Panc1 (cell line): ENCODE measurements around the gene SMURF1. TPM values are rescaled to one million over a fixed set of nuclear protein-coding genes. Genes with fewer than 3 reads are reported as not detected.

ENCODE experiments used
- ATAC-seq: fragments of 200-7000 bp; cut with Tn5 transposase; 2 replicates; pipeline ENCODE4 v1.9.1; 2020; ENCODE audit warnings: mild to moderate bottlenecking, moderate library complexity
- BruUV-seq: library from RNA; stranded (reverse); fragments of 400-500 nt; replicated peaks from 2 replicates; lab custom pipeline; 2021; lab: Mats Ljungman, UMichigan
- CTCF ChIA-PET: fragments of 300-600 bp; sonication (Branson Sonifier 250); formaldehyde crosslinking; loops from one replicate; lab custom pipeline; 2022; ENCODE audit warnings: antibody characterized with exemption; lab: Charles Lee
- POLR2A ChIA-PET: fragments of 300-600 bp; sonication (Branson Sonifier 250); formaldehyde crosslinking; loops from one replicate; lab custom pipeline; 2022; ENCODE audit warnings: antibody characterized with exemption; lab: Charles Lee
- DNase-seq: peaks from one replicate; pipeline ENCODE4 v3.0.0-alpha.2; 2010; ENCODE audit warnings: low read depth, low spot score
- H3K27ac ChIP-seq: 2 replicates; pipeline ENCODE4 v1.5.1; 2011; ENCODE audit warnings: mild to moderate bottlenecking, low read length, inconsistent platforms
- H3K27me3 ChIP-seq: fragments of 200-500 bp; sonication (Bioruptor generic); 2 replicates; pipeline ENCODE4 v1.6.0; 2014; ENCODE audit warnings: low read length, inconsistent platforms; ENCODE audit not compliant: control insufficient read depth, insufficient read depth
- H3K36me3 ChIP-seq: fragments of 200-500 bp; sonication (Bioruptor generic); 2 replicates; pipeline ENCODE4 v1.5.1; 2014; ENCODE audit warnings: inconsistent platforms, mild to moderate bottlenecking, low read length, moderate library complexity; ENCODE audit not compliant: control insufficient read depth, insufficient read depth
- H3K4me1 ChIP-seq: 2 replicates; pipeline ENCODE4 v1.5.1; 2011; ENCODE audit warnings: inconsistent platforms, mild to moderate bottlenecking, low read length, moderate library complexity; ENCODE audit not compliant: control insufficient read depth, insufficient read depth
- H3K4me3 ChIP-seq, 2 experiments: 2 replicates each; pipeline ENCODE4 v1.5.1; 2011 to 2012; ENCODE audit warnings: low read depth in 2 of 2, low read length in 2 of 2, mild to moderate bottlenecking in 2 of 2, inconsistent platforms in 1 of 2, moderate library complexity in 1 of 2
- H3K9me3 ChIP-seq: fragments of 200-500 bp; sonication (Bioruptor generic); 2 replicates; pipeline ENCODE4 v1.5.1; 2014; ENCODE audit warnings: low read depth, mild to moderate bottlenecking, inconsistent platforms, low read length, moderate library complexity; ENCODE audit not compliant: control insufficient read depth, insufficient read depth
- POLR2AphosphoS5 ChIP-seq: IDR thresholded peaks from 2 replicates; pipeline ENCODE4 v1.6.1; 2012; ENCODE audit warnings: mild to moderate bottlenecking, low read depth, low read length, moderate library complexity
- SIN3A ChIP-seq: IDR thresholded peaks from 2 replicates; pipeline ENCODE4 v1.6.1; 2012; ENCODE audit warnings: low read depth, mild to moderate bottlenecking, low read length, moderate library complexity, borderline replicate concordance; ENCODE audit not compliant: insufficient read depth
- TCF7L2 ChIP-seq: IDR thresholded peaks from 2 replicates; pipeline ENCODE4 v1.6.1; 2011; ENCODE audit warnings: mild to moderate bottlenecking, low read depth, low read length, inconsistent platforms
- in situ Hi-C: cut with HindIII; loops from 2 replicates; pipeline ENCODE4 v1.10.0; 2016; ENCODE audit warnings: low sequenced_read_pairs, low pct_unique_long_range_greater_than_20kb
- intact Hi-C: fragments of 100-400 bp; cut with micrococcal nuclease; formaldehyde crosslinking; loops from one replicate; pipeline ENCODE4 v1.10.0; 2022; ENCODE audit not compliant: unreplicated experiment
- total RNA-seq: library from RNA; stranded (reverse); gene quantifications from one replicate; pipeline ENCODE4 v1.2.1, GENCODE V29; 2021; ENCODE audit not compliant: unreplicated experiment
- TF ChIP-seq, protein P1 (sequence below): fragments of 450-650 bp; IDR thresholded peaks from 2 replicates; pipeline ENCODE4 v1.5.1; 2017; ENCODE audit warnings: mild to moderate bottlenecking
- TF ChIP-seq, protein P2 (sequence below), 2 experiments: IDR thresholded peaks; 2 replicates each; pipeline ENCODE4 v1.6.1; 2011 to 2012; ENCODE audit warnings: low read depth in 2 of 2, control low read depth in 1 of 2, low read length in 1 of 2, mild to moderate bottlenecking in 1 of 2, moderate library complexity in 1 of 2; ENCODE audit not compliant: insufficient read depth in 1 of 2

Gene SMURF1
- total RNA-seq, 1 experiment from 2014 or later: 47.0 TPM

DNA sequence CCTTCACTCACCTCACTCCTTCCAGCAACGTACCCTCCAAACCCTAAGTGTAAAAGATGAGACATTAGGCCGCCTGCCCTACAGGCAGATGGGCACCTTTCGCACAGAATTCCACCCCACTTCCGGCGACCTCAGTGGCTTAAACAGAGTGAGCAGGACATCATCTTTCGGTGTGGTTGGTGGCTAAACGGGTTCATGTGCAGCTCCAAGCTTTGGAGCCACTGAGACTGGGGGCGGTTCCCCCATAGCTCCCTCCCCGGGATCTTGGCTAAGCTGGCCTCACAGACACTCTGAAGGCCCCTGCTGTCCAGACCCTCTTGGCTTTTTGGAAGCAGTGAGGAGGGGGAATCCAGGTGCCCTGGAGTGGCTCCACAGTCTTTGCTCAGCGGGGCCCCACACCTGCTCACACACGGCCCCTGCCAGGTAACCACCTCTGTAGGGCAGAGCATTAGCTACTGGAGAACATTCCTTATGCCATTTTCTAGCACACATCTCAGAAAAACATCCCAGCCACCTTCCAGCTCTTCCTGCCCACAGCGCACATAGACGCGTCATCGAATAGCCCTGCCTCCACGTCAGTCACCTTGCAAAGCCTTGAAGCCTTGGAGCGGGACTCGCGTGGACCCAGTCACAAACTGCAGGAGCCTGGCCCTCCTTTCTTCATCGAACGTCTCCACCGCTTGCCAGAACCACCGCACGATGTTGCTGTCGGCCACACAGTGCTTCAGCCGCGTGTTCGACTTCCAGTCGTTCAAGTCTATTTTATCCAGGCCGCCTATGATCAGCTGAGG is 108.8 kb downstream of the SMURF1 start:
- ChIA-PET CTCF (no interaction called here), POLR2A (no interaction called here)
- ATAC-seq (no peak), DNase-seq (no peak)
- peaks cover 7% of the 10 kb centered on the region for H3K4me1 ChIP-seq
- in situ Hi-C loops (no loop called here), intact Hi-C loops (no loop called here)
- H3K36me3 ChIP-seq: peaks cover 16% of the 10 kb centered on the region
- no peak overlapping the region for H3K27ac ChIP-seq
- H3K9me3 ChIP-seq: no peaks in the 10 kb centered on the region
- BruUV-seq: no TSS peak
- no peaks in the 10 kb centered on the region for H3K27me3 ChIP-seq
- TF ChIP-seq, protein P1, sequence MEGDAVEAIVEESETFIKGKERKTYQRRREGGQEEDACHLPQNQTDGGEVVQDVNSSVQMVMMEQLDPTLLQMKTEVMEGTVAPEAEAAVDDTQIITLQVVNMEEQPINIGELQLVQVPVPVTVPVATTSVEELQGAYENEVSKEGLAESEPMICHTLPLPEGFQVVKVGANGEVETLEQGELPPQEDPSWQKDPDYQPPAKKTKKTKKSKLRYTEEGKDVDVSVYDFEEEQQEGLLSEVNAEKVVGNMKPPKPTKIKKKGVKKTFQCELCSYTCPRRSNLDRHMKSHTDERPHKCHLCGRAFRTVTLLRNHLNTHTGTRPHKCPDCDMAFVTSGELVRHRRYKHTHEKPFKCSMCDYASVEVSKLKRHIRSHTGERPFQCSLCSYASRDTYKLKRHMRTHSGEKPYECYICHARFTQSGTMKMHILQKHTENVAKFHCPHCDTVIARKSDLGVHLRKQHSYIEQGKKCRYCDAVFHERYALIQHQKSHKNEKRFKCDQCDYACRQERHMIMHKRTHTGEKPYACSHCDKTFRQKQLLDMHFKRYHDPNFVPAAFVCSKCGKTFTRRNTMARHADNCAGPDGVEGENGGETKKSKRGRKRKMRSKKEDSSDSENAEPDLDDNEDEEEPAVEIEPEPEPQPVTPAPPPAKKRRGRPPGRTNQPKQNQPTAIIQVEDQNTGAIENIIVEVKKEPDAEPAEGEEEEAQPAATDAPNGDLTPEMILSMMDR: no peak
- TF ChIP-seq, protein P2, sequence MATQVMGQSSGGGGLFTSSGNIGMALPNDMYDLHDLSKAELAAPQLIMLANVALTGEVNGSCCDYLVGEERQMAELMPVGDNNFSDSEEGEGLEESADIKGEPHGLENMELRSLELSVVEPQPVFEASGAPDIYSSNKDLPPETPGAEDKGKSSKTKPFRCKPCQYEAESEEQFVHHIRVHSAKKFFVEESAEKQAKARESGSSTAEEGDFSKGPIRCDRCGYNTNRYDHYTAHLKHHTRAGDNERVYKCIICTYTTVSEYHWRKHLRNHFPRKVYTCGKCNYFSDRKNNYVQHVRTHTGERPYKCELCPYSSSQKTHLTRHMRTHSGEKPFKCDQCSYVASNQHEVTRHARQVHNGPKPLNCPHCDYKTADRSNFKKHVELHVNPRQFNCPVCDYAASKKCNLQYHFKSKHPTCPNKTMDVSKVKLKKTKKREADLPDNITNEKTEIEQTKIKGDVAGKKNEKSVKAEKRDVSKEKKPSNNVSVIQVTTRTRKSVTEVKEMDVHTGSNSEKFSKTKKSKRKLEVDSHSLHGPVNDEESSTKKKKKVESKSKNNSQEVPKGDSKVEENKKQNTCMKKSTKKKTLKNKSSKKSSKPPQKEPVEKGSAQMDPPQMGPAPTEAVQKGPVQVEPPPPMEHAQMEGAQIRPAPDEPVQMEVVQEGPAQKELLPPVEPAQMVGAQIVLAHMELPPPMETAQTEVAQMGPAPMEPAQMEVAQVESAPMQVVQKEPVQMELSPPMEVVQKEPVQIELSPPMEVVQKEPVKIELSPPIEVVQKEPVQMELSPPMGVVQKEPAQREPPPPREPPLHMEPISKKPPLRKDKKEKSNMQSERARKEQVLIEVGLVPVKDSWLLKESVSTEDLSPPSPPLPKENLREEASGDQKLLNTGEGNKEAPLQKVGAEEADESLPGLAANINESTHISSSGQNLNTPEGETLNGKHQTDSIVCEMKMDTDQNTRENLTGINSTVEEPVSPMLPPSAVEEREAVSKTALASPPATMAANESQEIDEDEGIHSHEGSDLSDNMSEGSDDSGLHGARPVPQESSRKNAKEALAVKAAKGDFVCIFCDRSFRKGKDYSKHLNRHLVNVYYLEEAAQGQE (IDR thresholded peaks at IDR 0.05; ENCODE audit: insufficient read depth in 1 of 2, low read depth in 2 of 2, low read length in 1 of 2): no peak
- TF ChIP-seq TCF7L2 (no peak), POLR2AphosphoS5 (no peak), SIN3A (no peak)
- no peak overlapping the region for H3K4me3 ChIP-seq

DNA sequence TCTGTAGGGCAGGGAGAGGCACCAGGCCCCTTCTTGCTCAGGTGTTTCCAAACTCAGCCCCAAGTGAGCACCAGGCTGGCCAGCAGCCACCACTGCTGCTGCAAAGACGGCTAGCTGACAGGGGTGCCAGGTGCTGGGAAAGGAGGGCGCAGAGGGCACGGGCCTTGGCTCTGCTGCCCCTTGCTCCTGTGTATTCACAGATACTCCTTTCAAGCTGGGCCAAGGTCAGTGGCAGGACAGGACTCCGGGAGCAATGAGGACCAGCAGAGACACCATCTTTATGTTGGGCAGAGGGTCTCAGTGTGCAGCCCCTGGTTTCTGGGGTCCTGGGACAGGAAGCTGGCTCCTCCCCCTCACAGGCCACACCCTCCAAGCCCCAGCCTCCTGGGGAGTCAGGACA is 110.1 kb downstream of the SMURF1 start:
- BruUV-seq: no TSS peak
- Histone ChIP-seq H3K9me3 (no peaks in the 10 kb centered on the region), H3K36me3 (peaks cover 20% of the 10 kb centered on the region), H3K4me3 (no peak overlapping the region), H3K4me1 (peaks cover 10% of the 10 kb centered on the region), H3K27ac (no peak overlapping the region), H3K27me3 (no peaks in the 10 kb centered on the region)
- TF ChIP-seq POLR2AphosphoS5: no peak; the same call in 1 of the 2 replicates
- TF ChIP-seq, protein P1: no peak
- TF ChIP-seq, protein P2 (IDR thresholded peaks at IDR 0.05; ENCODE audit: insufficient read depth in 1 of 2, low read depth in 2 of 2, low read length in 1 of 2): no peak
- TF ChIP-seq SIN3A: no peak
- no peak for TF ChIP-seq TCF7L2
- POLR2A ChIA-PET: no interaction called here
- ATAC-seq: no peak
- no peak for DNase-seq
- intact Hi-C loops: no loop called here
- in situ Hi-C loops: no loop called here
- CTCF ChIA-PET: no interaction called here
